ENCODE data around the gene TTLL5. TPM values are rescaled to one million over a fixed set of nuclear protein-coding genes. Genes with fewer than 3 reads are reported as not detected.

TTLL5 gene
- total and polyA plus RNA-seq, 2 of the 13 experiments (the other 11 are each of a cell fraction or from before 2014, with no cell fraction given) = 11.8 to 18.8 TPM

DNA sequence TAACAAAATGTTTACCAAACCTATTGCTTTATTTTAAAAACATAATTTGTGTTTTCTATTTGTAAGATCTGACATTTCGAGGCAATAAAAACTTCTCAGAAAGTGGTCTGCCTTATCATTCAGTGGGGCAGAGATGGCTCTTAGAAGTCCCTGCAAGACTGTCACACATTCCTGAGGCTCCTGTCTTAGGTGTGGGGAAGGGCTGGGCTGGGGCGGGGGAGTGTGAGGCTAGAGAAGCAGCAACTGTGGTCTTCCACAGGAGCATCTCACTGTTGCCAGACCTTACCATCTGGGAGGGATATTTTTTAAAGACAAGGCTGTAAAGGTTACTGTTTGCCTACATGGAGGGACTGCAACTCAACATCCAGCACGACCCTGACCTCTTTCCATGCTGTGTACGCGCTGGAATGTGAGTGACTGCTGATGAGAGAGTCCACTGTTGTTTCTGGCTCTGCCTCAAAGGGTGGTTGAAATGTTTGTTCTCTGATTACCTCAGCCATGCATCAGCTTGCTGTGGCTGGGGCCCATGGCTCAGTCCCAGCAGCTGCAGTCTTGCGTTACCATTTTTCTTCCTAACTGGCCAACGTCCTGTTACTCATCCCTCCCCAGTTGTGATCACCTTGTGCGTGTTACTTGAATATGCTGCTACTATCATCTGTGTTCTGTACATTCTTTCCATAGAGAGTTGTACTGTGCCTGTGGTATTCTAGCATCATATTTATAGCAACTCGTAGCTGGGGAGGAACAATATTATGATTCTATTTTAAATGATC lies 12.8 kb upstream of the TTLL5 start (continued):
- TF ChIP-seq ZNF354B (CRISPR knock-in tag; IDR thresholded peaks at IDR 0.05) (no peak), WIZ (CRISPR knock-in tag; IDR thresholded peaks at IDR 0.05) (peak; percentile 27), HNRNPLL (IDR thresholded peaks at IDR 0.05; ENCODE audit: low read depth, low read length, poor library complexity, severe bottlenecking) (no peak), HES4 (CRISPR knock-in tag; IDR thresholded peaks at IDR 0.05; ENCODE audit: borderline replicate concordance) (no peak), ZNF510 (CRISPR knock-in tag; IDR thresholded peaks at IDR 0.05; ENCODE audit: low read depth) (no peak), GATAD2A (CRISPR knock-in tag; IDR thresholded peaks at IDR 0.05) (peak; percentile 99), KMT2A (CRISPR knock-in tag; IDR thresholded peaks at IDR 0.05) (peak; percentile 85), ZNF747 (CRISPR knock-in tag; IDR thresholded peaks at IDR 0.05; ENCODE audit: borderline replicate concordance) (peak; percentile 86; the same call in 1 of the 2 replicates), SP4 (CRISPR knock-in tag; IDR thresholded peaks at IDR 0.05) (peak; percentile 54), MBNL3 (CRISPR knock-in tag; conservative IDR thresholded peaks at IDR 0.05) (no peak), STAG1 (CRISPR knock-in tag; IDR thresholded peaks at IDR 0.05) (no peak; the same call in 1 of the 2 replicates), ZNF674 (CRISPR knock-in tag; IDR thresholded peaks at IDR 0.05; ENCODE audit: low read depth) (no peak), RBFOX2 (IDR thresholded peaks at IDR 0.05; ENCODE audit: low read depth, low read length) (no peak), SNAI1 (CRISPR knock-in tag; IDR thresholded peaks at IDR 0.05; ENCODE audit: borderline replicate concordance) (no peak), MTA1 (CRISPR knock-in tag; IDR thresholded peaks at IDR 0.05; ENCODE audit: borderline replicate concordance) (peak; percentile 71; the same call in 1 of the 2 replicates), SOX13 (IDR thresholded peaks at IDR 0.05) (peak; percentile 76), SOX13 (CRISPR knock-in tag; conservative IDR thresholded peaks at IDR 0.05 in 1 of 2, IDR thresholded peaks at IDR 0.05 in 1 of 2) (peak in 1 of 2 experiments; percentile 97; a peak in 2 of 4 replicates), NR2F1 (CRISPR knock-in tag; IDR thresholded peaks at IDR 0.05) (peak; percentile 93 to 97), NFYC (CRISPR knock-in tag; IDR thresholded peaks at IDR 0.05) (no peak), ZNF543 (CRISPR knock-in tag; IDR thresholded peaks at IDR 0.05) (no peak), AHR (CRISPR knock-in tag; IDR thresholded peaks at IDR 0.05) (0 out of 2 replicates have a peak, but pooled peaks have one; percentile 39)
- TF ChIP-seq, protein P1, sequence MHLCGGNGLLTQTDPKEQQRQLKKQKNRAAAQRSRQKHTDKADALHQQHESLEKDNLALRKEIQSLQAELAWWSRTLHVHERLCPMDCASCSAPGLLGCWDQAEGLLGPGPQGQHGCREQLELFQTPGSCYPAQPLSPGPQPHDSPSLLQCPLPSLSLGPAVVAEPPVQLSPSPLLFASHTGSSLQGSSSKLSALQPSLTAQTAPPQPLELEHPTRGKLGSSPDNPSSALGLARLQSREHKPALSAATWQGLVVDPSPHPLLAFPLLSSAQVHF (CRISPR knock-in tag; IDR thresholded peaks at IDR 0.05) = no peak
- TF ChIP-seq, protein P2, sequence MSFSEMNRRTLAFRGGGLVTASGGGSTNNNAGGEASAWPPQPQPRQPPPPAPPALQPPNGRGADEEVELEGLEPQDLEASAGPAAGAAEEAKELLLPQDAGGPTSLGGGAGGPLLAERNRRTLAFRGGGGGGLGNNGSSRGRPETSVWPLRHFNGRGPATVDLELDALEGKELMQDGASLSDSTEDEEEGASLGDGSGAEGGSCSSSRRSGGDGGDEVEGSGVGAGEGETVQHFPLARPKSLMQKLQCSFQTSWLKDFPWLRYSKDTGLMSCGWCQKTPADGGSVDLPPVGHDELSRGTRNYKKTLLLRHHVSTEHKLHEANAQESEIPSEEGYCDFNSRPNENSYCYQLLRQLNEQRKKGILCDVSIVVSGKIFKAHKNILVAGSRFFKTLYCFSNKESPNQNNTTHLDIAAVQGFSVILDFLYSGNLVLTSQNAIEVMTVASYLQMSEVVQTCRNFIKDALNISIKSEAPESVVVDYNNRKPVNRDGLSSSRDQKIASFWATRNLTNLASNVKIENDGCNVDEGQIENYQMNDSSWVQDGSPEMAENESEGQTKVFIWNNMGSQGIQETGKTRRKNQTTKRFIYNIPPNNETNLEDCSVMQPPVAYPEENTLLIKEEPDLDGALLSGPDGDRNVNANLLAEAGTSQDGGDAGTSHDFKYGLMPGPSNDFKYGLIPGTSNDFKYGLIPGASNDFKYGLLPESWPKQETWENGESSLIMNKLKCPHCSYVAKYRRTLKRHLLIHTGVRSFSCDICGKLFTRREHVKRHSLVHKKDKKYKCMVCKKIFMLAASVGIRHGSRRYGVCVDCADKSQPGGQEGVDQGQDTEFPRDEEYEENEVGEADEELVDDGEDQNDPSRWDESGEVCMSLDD (CRISPR knock-in tag; IDR thresholded peaks at IDR 0.05; ENCODE audit: borderline replicate concordance) = no peak
- TF ChIP-seq, protein P3, sequence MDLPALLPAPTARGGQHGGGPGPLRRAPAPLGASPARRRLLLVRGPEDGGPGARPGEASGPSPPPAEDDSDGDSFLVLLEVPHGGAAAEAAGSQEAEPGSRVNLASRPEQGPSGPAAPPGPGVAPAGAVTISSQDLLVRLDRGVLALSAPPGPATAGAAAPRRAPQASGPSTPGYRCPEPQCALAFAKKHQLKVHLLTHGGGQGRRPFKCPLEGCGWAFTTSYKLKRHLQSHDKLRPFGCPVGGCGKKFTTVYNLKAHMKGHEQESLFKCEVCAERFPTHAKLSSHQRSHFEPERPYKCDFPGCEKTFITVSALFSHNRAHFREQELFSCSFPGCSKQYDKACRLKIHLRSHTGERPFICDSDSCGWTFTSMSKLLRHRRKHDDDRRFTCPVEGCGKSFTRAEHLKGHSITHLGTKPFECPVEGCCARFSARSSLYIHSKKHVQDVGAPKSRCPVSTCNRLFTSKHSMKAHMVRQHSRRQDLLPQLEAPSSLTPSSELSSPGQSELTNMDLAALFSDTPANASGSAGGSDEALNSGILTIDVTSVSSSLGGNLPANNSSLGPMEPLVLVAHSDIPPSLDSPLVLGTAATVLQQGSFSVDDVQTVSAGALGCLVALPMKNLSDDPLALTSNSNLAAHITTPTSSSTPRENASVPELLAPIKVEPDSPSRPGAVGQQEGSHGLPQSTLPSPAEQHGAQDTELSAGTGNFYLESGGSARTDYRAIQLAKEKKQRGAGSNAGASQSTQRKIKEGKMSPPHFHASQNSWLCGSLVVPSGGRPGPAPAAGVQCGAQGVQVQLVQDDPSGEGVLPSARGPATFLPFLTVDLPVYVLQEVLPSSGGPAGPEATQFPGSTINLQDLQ (CRISPR knock-in tag; IDR thresholded peaks at IDR 0.05) = no peak
